WTC11 (cell line): Measurements from ENCODE around the gene NPAS1. TPM values are rescaled to one million over a fixed set of nuclear protein-coding genes. Genes with fewer than 3 reads are reported as not detected.

ENCODE experiments used
- ATAC-seq: fragments of 200-7000 bp; cut with Tn5 transposase; 2 replicates; pipeline ENCODE4 v1.10.0; 2021; ENCODE audit warnings: mild to moderate bottlenecking, moderate library complexity
- CTCF ChIA-PET: fragments of 300-600 bp; sonication (Branson Sonifier 250); formaldehyde crosslinking; loops from one replicate; lab custom pipeline; 2021; ENCODE audit warnings: antibody characterized with exemption; lab: Charles Lee
- POLR2A ChIA-PET: fragments of 350-600 bp; sonication (Branson Sonifier 250); formaldehyde crosslinking; loops from one replicate; lab custom pipeline; 2021; ENCODE audit warnings: antibody characterized with exemption; lab: Charles Lee
- DNase-seq: peaks from one replicate; pipeline ENCODE4 v3.0.0; 2021; ENCODE audit warnings: low spot score
- H3K27ac Mint-ChIP-seq: 2 replicates; pipeline ENCODE4 v1.8.0; 2021; ENCODE audit warnings: mixed read lengths
- H3K27me3 Mint-ChIP-seq: 2 replicates; pipeline ENCODE4 v1.8.0; 2021; ENCODE audit warnings: low read depth, mild to moderate bottlenecking, moderate library complexity, mixed read lengths
- H3K36me3 Mint-ChIP-seq: 2 replicates; pipeline ENCODE4 v1.8.0; 2021; ENCODE audit warnings: mixed read lengths
- H3K4me1 Mint-ChIP-seq: 2 replicates; pipeline ENCODE4 v1.8.0; 2022; ENCODE audit warnings: mixed read lengths
- H3K4me3 Mint-ChIP-seq: 2 replicates; pipeline ENCODE4 v1.8.0; 2021; ENCODE audit warnings: mild to moderate bottlenecking, moderate library complexity, mixed read lengths
- H3K9me3 Mint-ChIP-seq: 2 replicates; pipeline ENCODE4 v1.8.0; 2021; ENCODE audit warnings: mixed read lengths
- ATF3 ChIP-seq: sonication (generic); formaldehyde crosslinking; conservative IDR thresholded peaks from 2 replicates; pipeline ENCODE4 v1.8.1; 2022; ENCODE audit warnings: mild to moderate bottlenecking, missing genetic modification reagents
- E2F5 ChIP-seq: sonication (generic); formaldehyde crosslinking; IDR thresholded peaks from 2 replicates; pipeline ENCODE4 v1.8.1; 2022; ENCODE audit warnings: mild to moderate bottlenecking, moderate library complexity, missing genetic modification reagents
- EMX1 ChIP-seq: fragments of 250-450 bp; sonication (Bioruptor Pico); IDR thresholded peaks from 2 replicates; pipeline ENCODE4 v1.8.0; 2021; ENCODE audit warnings: mild to moderate bottlenecking
- ESRRA ChIP-seq: sonication (generic); formaldehyde crosslinking; IDR thresholded peaks from 2 replicates; pipeline ENCODE4 v1.8.1; 2022; ENCODE audit warnings: mild to moderate bottlenecking, missing genetic modification reagents, borderline replicate concordance
- FOXP1 ChIP-seq: sonication (generic); formaldehyde crosslinking; IDR thresholded peaks from 2 replicates; pipeline ENCODE4 v1.8.0; 2022; ENCODE audit warnings: missing genetic modification reagents, mild to moderate bottlenecking, moderate library complexity, borderline replicate concordance
- GTF2I ChIP-seq: fragments of 250-450 bp; sonication (Bioruptor Pico); conservative IDR thresholded peaks from 2 replicates; pipeline ENCODE4 v1.4.0; 2021; ENCODE audit warnings: mild to moderate bottlenecking
- HMGA2 ChIP-seq: fragments of 250-450 bp; sonication (Bioruptor Pico); IDR thresholded peaks from 2 replicates; pipeline ENCODE4 v1.4.0; 2021; ENCODE audit warnings: mild to moderate bottlenecking, moderate library complexity
- MLX ChIP-seq: sonication (generic); formaldehyde crosslinking; IDR thresholded peaks from 2 replicates; pipeline ENCODE4 v1.8.1; 2023; ENCODE audit warnings: mild to moderate bottlenecking, missing genetic modification reagents, moderate library complexity
- NFATC4 ChIP-seq: fragments of 250-450 bp; sonication (Bioruptor Pico); IDR thresholded peaks from 2 replicates; pipeline ENCODE4 v1.9.0; 2021; ENCODE audit warnings: mild to moderate bottlenecking
- NR2C2 ChIP-seq: sonication (generic); formaldehyde crosslinking; IDR thresholded peaks from 2 replicates; pipeline ENCODE4 v1.8.0; 2022; ENCODE audit warnings: mild to moderate bottlenecking, missing genetic modification reagents
- PREB ChIP-seq: sonication (generic); formaldehyde crosslinking; IDR thresholded peaks from 2 replicates; pipeline ENCODE4 v1.8.1; 2022; ENCODE audit warnings: mild to moderate bottlenecking, missing genetic modification reagents, moderate library complexity, borderline replicate concordance
- SMAD3 ChIP-seq: sonication (generic); formaldehyde crosslinking; IDR thresholded peaks from 2 replicates; pipeline ENCODE4 v1.8.0; 2022; ENCODE audit warnings: missing genetic modification reagents, mild to moderate bottlenecking, borderline replicate concordance
- SP1 ChIP-seq: sonication (generic); formaldehyde crosslinking; conservative IDR thresholded peaks from 2 replicates; pipeline ENCODE4 v1.8.1; 2022; ENCODE audit warnings: missing genetic modification reagents
- TEAD4 ChIP-seq: sonication (generic); formaldehyde crosslinking; IDR thresholded peaks from 2 replicates; pipeline ENCODE4 v1.8.0; 2022; ENCODE audit warnings: mild to moderate bottlenecking, missing genetic modification reagents
- USF2 ChIP-seq: sonication (generic); formaldehyde crosslinking; IDR thresholded peaks from 2 replicates; pipeline ENCODE4 v1.8.1; 2023; ENCODE audit warnings: mild to moderate bottlenecking, missing genetic modification reagents, moderate library complexity
- ZBTB43 ChIP-seq: sonication (generic); formaldehyde crosslinking; IDR thresholded peaks from 2 replicates; pipeline ENCODE4 v1.8.1; 2023; ENCODE audit warnings: mild to moderate bottlenecking, missing genetic modification reagents
- ZMAT4 ChIP-seq: fragments of 250-450 bp; sonication (Bioruptor Pico); IDR thresholded peaks from 2 replicates; pipeline ENCODE4 v1.9.0; 2021; ENCODE audit warnings: mild to moderate bottlenecking
- ZNF281 ChIP-seq: sonication (generic); formaldehyde crosslinking; IDR thresholded peaks from 2 replicates; pipeline ENCODE4 v1.8.0; 2023; ENCODE audit warnings: mild to moderate bottlenecking, missing genetic modification reagents
- total RNA-seq: library from RNA; stranded (reverse); gene quantifications from 3 replicates; pipeline ENCODE4 v1.2.3, GENCODE V29; 2021
- TF ChIP-seq, protein P1 (sequence below): fragments of 250-450 bp; sonication (Bioruptor Pico); conservative IDR thresholded peaks from 2 replicates; pipeline ENCODE4 v1.9.0; 2021; ENCODE audit warnings: mild to moderate bottlenecking
- TF ChIP-seq, protein P2 (sequence below): fragments of 250-450 bp; sonication (Bioruptor Pico); IDR thresholded peaks from 2 replicates; pipeline ENCODE4 v1.9.0; 2021; ENCODE audit warnings: mild to moderate bottlenecking

Gene NPAS1
- total RNA-seq, 1 experiment from 2014 or later: 6.8 TPM

DNA sequence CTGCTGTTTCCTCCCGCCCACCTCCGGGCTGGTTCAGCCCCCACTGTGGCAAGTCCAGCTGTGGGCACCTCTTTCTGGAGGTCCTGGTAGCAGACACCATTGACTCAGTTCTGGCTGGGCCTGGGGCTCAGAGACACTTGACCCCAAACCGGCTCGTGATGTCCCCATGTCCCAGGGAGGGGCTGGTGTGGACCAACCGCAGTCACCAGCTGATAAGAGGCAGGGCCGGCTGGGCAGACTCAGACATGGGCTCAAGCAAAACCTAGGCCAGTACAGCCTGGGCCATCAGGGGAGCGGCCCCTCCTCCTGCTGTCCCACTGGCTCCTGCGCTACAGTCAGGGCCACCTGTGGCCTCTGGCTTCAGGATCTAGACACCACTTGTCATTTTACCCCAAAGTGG, 48.6 kb downstream of the NPAS1 start:
- POLR2A ChIA-PET: interaction anchor here (0.6 kb wide), 1 partner anchor 33 kb away, joined by 3 read pairs; no protein-coding TSS in a partner anchor

DNA sequence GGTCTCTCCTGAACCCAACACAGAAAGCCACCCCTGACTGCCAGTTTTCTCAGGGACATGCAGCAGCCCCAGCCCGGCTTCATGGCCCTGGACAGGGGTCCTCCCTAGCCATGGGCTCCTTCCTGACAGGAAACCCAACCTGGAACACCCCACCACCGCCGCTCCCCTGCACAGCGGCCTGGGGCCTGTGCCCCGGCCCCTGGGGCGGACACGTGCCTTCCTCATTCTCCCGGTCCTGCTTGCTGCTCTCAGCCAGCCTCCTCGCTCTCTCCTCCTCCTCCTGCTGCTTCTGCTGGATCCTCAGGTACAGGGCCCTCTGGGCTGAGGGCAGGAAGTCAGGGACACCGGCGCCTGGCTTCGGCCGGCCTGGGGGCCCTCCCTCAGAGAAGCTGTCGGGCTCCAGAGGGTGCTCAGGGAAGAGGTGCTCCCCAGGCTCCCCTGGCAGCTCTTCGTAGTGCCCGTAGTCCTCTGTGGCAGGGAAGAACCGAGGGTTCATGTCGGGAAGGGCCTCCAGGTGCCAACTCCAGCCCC, 49.3 kb downstream of the NPAS1 start:
- H3K9me3 Mint-ChIP-seq: no peaks in the 10 kb centered on the region
- ATAC-seq (no peak), DNase-seq (no peak)
- CTCF ChIA-PET: interaction anchor here (1.2 kb wide), 1 partner anchor 11 kb away, joined by 6 read pairs; no protein-coding TSS in a partner anchor
- no peaks in the 10 kb centered on the region for H3K4me1 Mint-ChIP-seq
- peaks cover 39% of the 10 kb centered on the region for H3K36me3 Mint-ChIP-seq
- H3K4me3 Mint-ChIP-seq: no peak overlapping the region
- no peak overlapping the region for H3K27ac Mint-ChIP-seq
- no peaks in the 10 kb centered on the region for H3K27me3 Mint-ChIP-seq
- POLR2A ChIA-PET: no interaction called here
- TF ChIP-seq, protein P1, sequence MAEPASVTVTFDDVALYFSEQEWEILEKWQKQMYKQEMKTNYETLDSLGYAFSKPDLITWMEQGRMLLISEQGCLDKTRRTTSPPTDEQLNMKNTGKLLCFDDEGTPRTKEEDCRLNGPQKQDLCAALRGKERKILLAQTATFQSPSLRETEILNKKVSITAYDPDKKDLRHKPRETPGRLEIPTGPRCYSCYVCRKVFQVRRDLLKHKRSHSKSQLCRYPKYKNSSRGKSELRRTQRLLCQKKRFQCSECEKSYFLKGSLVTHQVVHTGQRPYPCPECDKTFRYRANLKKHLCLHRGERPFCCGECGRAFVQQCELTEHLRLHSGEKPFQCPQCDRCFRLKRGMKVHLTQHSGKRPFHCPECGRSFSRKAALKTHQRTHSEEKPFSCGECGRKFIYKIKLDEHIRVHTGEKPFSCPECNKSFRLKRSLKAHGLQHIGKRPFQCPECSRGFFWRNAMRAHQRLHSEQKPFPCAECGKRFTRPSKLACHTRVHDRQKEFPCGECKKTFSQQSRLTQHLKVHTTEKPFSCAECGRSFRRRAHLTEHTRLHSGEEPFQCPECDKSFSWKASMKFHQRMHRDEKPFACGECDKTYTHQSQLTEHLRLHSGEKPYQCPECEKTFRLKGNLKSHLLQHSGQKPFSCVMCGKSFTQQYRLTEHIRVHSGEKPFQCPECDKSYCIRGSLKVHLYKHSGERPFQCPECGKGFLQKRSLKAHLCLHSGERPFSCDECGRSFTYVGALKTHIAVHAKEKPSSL (CRISPR knock-in tag): no peak
- TF ChIP-seq, protein P2, sequence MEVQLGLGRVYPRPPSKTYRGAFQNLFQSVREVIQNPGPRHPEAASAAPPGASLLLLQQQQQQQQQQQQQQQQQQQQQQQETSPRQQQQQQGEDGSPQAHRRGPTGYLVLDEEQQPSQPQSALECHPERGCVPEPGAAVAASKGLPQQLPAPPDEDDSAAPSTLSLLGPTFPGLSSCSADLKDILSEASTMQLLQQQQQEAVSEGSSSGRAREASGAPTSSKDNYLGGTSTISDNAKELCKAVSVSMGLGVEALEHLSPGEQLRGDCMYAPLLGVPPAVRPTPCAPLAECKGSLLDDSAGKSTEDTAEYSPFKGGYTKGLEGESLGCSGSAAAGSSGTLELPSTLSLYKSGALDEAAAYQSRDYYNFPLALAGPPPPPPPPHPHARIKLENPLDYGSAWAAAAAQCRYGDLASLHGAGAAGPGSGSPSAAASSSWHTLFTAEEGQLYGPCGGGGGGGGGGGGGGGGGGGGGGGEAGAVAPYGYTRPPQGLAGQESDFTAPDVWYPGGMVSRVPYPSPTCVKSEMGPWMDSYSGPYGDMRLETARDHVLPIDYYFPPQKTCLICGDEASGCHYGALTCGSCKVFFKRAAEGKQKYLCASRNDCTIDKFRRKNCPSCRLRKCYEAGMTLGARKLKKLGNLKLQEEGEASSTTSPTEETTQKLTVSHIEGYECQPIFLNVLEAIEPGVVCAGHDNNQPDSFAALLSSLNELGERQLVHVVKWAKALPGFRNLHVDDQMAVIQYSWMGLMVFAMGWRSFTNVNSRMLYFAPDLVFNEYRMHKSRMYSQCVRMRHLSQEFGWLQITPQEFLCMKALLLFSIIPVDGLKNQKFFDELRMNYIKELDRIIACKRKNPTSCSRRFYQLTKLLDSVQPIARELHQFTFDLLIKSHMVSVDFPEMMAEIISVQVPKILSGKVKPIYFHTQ (CRISPR knock-in tag): no peak
- no peak for TF ChIP-seq SMAD3 (CRISPR knock-in tag)
- TF ChIP-seq NR2C2 (CRISPR knock-in tag): no peak
- no peak for TF ChIP-seq ZBTB43 (CRISPR knock-in tag)
- no peak for TF ChIP-seq ZNF281 (CRISPR knock-in tag)

More for the DNA sequence above, 48.6 kb downstream of the NPAS1 start:
- Mint-ChIP-seq H3K4me1 (no peaks in the 10 kb centered on the region), H3K27me3 (no peaks in the 10 kb centered on the region), H3K36me3 (peaks cover 33% of the 10 kb centered on the region), H3K4me3 (no peak overlapping the region), H3K27ac (no peak overlapping the region), H3K9me3 (no peaks in the 10 kb centered on the region)
- ATAC-seq (no peak), DNase-seq (no peak)
- TF ChIP-seq TEAD4 (CRISPR knock-in tag) (no peak), ATF3 (CRISPR knock-in tag) (no peak), NFATC4 (CRISPR knock-in tag) (no peak), PREB (CRISPR knock-in tag) (no peak), HMGA2 (CRISPR knock-in tag) (no peak), EMX1 (CRISPR knock-in tag) (no peak), SP1 (CRISPR knock-in tag) (no peak), E2F5 (CRISPR knock-in tag) (no peak), USF2 (CRISPR knock-in tag) (no peak), ESRRA (CRISPR knock-in tag) (no peak), ZMAT4 (CRISPR knock-in tag) (no peak), GTF2I (CRISPR knock-in tag) (no peak), FOXP1 (CRISPR knock-in tag) (no peak), MLX (no peak)
- CTCF ChIA-PET: interaction anchor here (0.9 to 1.2 kb wide), 2 partner anchors 11 to 176 kb away, joined by 3 to 6 read pairs; no protein-coding TSS in a partner anchor
